Mesothelial cell of epicardium (in vitro differentiated cells): ENCODE data around the gene PITRM1. TPM values are rescaled to one million over a fixed set of nuclear protein-coding genes. Genes with fewer than 3 reads are reported as not detected.

Experiments used
- DNase-seq, 2 experiments: peaks; one replicate each; pipeline ENCODE4 v3.0.0; 2021; ENCODE audit warnings: low spot score in 2 of 2; ENCODE audit not compliant: unreplicated experiment in 2 of 2
- H3K27ac Mint-ChIP-seq: 2 replicates; pipeline ENCODE4 v1.8.0; 2021; ENCODE audit warnings: mixed read lengths
- H3K27me3 Mint-ChIP-seq: 2 replicates; pipeline ENCODE4 v1.8.0; 2021; ENCODE audit warnings: low read depth, mixed read lengths
- H3K36me3 Mint-ChIP-seq: 2 replicates; pipeline ENCODE4 v1.8.0; 2021; ENCODE audit warnings: mixed read lengths
- H3K4me1 Mint-ChIP-seq: 2 replicates; pipeline ENCODE4 v1.8.0; 2021; ENCODE audit warnings: mixed read lengths
- H3K4me3 Mint-ChIP-seq: 2 replicates; pipeline ENCODE4 v1.8.0; 2021; ENCODE audit warnings: mild to moderate bottlenecking, moderate library complexity, mixed read lengths
- H3K9me3 Mint-ChIP-seq: 2 replicates; pipeline ENCODE4 v1.8.0; 2021; ENCODE audit warnings: mixed read lengths
- total RNA-seq: library from RNA; stranded (reverse); gene quantifications from 3 replicates; pipeline ENCODE4 v1.2.1, GENCODE V29; 2021
- TF ChIP-seq, protein P1 (sequence below): fragments of 200-600 bp; sonication (generic); IDR thresholded peaks from one replicate; pipeline ENCODE4 v1.5.0; 2021; ENCODE audit warnings: antibody characterized with exemption; ENCODE audit not compliant: unreplicated experiment

The PITRM1 gene
- total RNA-seq, 1 donor from 2014 or later: 75.5 TPM

- Mint-ChIP-seq H3K9me3 (no peaks in the 10 kb centered on the region), H3K36me3 (peaks cover 35% of the 10 kb centered on the region)
- TF ChIP-seq, protein P1, sequence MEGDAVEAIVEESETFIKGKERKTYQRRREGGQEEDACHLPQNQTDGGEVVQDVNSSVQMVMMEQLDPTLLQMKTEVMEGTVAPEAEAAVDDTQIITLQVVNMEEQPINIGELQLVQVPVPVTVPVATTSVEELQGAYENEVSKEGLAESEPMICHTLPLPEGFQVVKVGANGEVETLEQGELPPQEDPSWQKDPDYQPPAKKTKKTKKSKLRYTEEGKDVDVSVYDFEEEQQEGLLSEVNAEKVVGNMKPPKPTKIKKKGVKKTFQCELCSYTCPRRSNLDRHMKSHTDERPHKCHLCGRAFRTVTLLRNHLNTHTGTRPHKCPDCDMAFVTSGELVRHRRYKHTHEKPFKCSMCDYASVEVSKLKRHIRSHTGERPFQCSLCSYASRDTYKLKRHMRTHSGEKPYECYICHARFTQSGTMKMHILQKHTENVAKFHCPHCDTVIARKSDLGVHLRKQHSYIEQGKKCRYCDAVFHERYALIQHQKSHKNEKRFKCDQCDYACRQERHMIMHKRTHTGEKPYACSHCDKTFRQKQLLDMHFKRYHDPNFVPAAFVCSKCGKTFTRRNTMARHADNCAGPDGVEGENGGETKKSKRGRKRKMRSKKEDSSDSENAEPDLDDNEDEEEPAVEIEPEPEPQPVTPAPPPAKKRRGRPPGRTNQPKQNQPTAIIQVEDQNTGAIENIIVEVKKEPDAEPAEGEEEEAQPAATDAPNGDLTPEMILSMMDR: no peak
These were observed 55.1 kb downstream of the PITRM1 start for GRCh38 chr10:3117486-3117885.

DNA sequence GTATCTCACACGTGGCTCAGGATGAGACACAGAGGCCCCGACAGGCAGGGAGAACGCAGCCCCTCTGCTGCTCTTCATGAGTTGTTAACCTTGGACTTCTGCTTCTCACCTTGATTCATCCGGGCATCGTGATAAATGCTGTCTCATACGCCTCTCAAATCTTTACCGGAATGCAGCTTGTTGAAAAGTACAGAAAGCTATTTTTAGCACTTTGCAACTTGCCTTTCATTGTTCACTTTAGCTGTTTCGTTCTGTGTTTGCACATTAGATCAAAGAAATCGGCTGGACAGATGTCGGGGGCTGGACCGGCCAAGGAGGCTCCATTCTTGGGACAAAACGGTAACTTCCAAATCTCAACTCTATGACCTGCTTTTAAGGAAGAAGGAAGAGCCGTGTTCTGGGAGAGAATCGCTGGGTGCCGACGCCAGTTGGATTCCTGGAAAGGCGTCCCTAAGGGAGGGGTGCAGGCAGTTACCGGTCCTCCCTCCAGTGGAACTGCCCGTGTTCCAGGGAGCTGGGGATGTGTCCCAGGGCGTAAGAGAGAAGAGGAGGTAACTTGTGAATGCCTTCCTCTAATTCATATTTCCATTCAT, 56.0 kb downstream of the PITRM1 start:
- Mint-ChIP-seq H3K9me3 (no peaks in the 10 kb centered on the region), H3K36me3 (peaks cover 32% of the 10 kb centered on the region), H3K27ac (no peak overlapping the region), H3K4me1 (no peaks in the 10 kb centered on the region), H3K27me3 (no peaks in the 10 kb centered on the region), H3K4me3 (no peak overlapping the region)
- DNase-seq: no peak
- TF ChIP-seq, protein P1: no peak

More at GRCh38 chr10:3117486-3117885, 55.1 kb downstream of the PITRM1 start:
- no peak overlapping the region for H3K4me3 Mint-ChIP-seq
- no peak overlapping the region for H3K27ac Mint-ChIP-seq
- no peak for DNase-seq
- no peaks in the 10 kb centered on the region for H3K27me3 Mint-ChIP-seq
- H3K4me1 Mint-ChIP-seq: no peaks in the 10 kb centered on the region

DNA sequence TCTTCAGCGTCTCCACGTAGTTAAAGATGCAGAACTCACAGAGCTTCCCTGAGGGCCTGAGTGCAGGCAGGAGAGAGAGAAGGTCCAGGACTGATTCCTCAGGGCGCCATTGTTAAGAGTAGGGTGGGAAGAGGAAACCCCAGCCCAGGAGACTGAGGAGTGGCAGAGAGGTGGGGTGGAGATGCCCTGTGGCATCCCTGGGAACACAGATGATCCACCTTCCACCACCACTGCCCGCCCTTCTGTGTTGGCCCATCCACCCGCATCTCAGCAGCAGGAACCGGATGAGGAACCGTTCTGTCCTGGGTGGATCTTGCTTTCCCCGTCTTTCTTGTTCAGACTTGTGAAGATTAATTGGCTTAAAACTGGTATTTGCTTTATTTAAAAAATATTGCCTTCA, 56.9 kb downstream of the PITRM1 start:
- Mint-ChIP-seq H3K9me3 (no peaks in the 10 kb centered on the region), H3K27ac (no peak overlapping the region), H3K4me1 (no peaks in the 10 kb centered on the region), H3K36me3 (peaks cover 30% of the 10 kb centered on the region), H3K4me3 (no peak overlapping the region), H3K27me3 (no peaks in the 10 kb centered on the region)
- TF ChIP-seq, protein P1: no peak
- no peak for DNase-seq

- Mint-ChIP-seq H3K27me3 (no peaks in the 10 kb centered on the region), H3K9me3 (no peaks in the 10 kb centered on the region), H3K27ac (no peak overlapping the region), H3K36me3 (peaks cover 27% of the 10 kb centered on the region), H3K4me1 (no peaks in the 10 kb centered on the region), H3K4me3 (no peak overlapping the region)
- DNase-seq: no peak
- TF ChIP-seq, protein P1: no peak
These were observed 59.2 kb downstream of the PITRM1 start for GRCh38 chr10:3113343-3113720.

- H3K4me1 Mint-ChIP-seq: no peaks in the 10 kb centered on the region
- H3K27ac Mint-ChIP-seq: no peak overlapping the region
- H3K27me3 Mint-ChIP-seq: no peaks in the 10 kb centered on the region
- TF ChIP-seq, protein P1: no peak
- no peaks in the 10 kb centered on the region for H3K9me3 Mint-ChIP-seq
- no peak overlapping the region for H3K4me3 Mint-ChIP-seq
- H3K36me3 Mint-ChIP-seq: peaks cover 22% of the 10 kb centered on the region
- DNase-seq: no peak
These were observed 60.9 kb downstream of the PITRM1 start for GRCh38 chr10:3111621-3112163.
